ENCODE measurements around the gene ARSI.

DNA sequence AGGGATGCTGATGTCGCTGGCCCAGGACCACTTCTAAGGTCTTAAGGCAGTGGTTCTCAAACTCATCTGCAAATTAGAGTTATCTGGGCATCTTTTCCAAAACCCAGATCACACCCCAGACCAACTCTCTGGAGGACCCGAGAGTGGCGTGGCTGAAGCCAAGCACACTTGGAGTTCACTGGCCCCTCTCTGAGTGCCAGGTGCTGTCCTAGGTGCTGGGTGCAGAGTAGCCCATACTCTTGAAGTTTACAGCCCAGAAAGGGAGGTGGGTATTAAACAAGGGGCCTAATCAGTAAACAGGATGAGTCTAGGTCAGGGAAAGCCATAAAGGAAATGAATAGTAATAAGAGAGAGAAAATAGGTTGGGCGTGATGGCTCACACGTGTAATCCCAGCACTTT lies 30.8 kb downstream of the ARSI start:
- TF ChIP-seq CTCF (IDR thresholded peaks at IDR 0.05) (no peak), POLR2A (IDR thresholded peaks at IDR 0.05) (no peak), EP300 (IDR thresholded peaks at IDR 0.05) (no peak)
